WTC11 (cell line): Measurements from ENCODE around the gene OGA. TPM values are rescaled to one million over a fixed set of nuclear protein-coding genes. Genes with fewer than 3 reads are reported as not detected.
A peak's percentile ranks its signal among the peaks of the same experiment; 100 is the strongest.

Experiments used
- ATAC-seq: fragments of 200-7000 bp; cut with Tn5 transposase; 2 replicates; pipeline ENCODE4 v1.10.0; 2021; ENCODE audit warnings: mild to moderate bottlenecking, moderate library complexity
- CTCF ChIA-PET: fragments of 300-600 bp; sonication (Branson Sonifier 250); formaldehyde crosslinking; loops from one replicate; lab custom pipeline; 2021; ENCODE audit warnings: antibody characterized with exemption; lab: Charles Lee
- POLR2A ChIA-PET: fragments of 350-600 bp; sonication (Branson Sonifier 250); formaldehyde crosslinking; loops from one replicate; lab custom pipeline; 2021; ENCODE audit warnings: antibody characterized with exemption; lab: Charles Lee
- DNase-seq: peaks from one replicate; pipeline ENCODE4 v3.0.0; 2021; ENCODE audit warnings: low spot score
- H3K27ac Mint-ChIP-seq: 2 replicates; pipeline ENCODE4 v1.8.0; 2021; ENCODE audit warnings: mixed read lengths
- H3K27me3 Mint-ChIP-seq: 2 replicates; pipeline ENCODE4 v1.8.0; 2021; ENCODE audit warnings: low read depth, mild to moderate bottlenecking, moderate library complexity, mixed read lengths
- H3K36me3 Mint-ChIP-seq: 2 replicates; pipeline ENCODE4 v1.8.0; 2021; ENCODE audit warnings: mixed read lengths
- H3K4me1 Mint-ChIP-seq: 2 replicates; pipeline ENCODE4 v1.8.0; 2022; ENCODE audit warnings: mixed read lengths
- H3K4me3 Mint-ChIP-seq: 2 replicates; pipeline ENCODE4 v1.8.0; 2021; ENCODE audit warnings: mild to moderate bottlenecking, moderate library complexity, mixed read lengths
- H3K9me3 Mint-ChIP-seq: 2 replicates; pipeline ENCODE4 v1.8.0; 2021; ENCODE audit warnings: mixed read lengths
- ATF1 ChIP-seq: sonication (generic); formaldehyde crosslinking; IDR thresholded peaks from 2 replicates; pipeline ENCODE4 v1.8.1; 2023; ENCODE audit warnings: mild to moderate bottlenecking, moderate library complexity, missing genetic modification reagents
- CREB1 ChIP-seq: sonication (generic); formaldehyde crosslinking; IDR thresholded peaks from 2 replicates; pipeline ENCODE4 v1.8.0; 2023; ENCODE audit warnings: mild to moderate bottlenecking, missing genetic modification reagents
- CTCF ChIP-seq: fragments of 200-600 bp; IDR thresholded peaks from 2 replicates; pipeline ENCODE4 v1.8.0; 2022; ENCODE audit warnings: antibody characterized with exemption
- E2F1 ChIP-seq: sonication (generic); formaldehyde crosslinking; IDR thresholded peaks from 2 replicates; pipeline ENCODE4 v1.8.0; 2022; ENCODE audit warnings: mild to moderate bottlenecking, missing genetic modification reagents
- FOXP1 ChIP-seq: sonication (generic); formaldehyde crosslinking; IDR thresholded peaks from 2 replicates; pipeline ENCODE4 v1.8.0; 2022; ENCODE audit warnings: missing genetic modification reagents, mild to moderate bottlenecking, moderate library complexity, borderline replicate concordance
- IRF2 ChIP-seq: sonication (generic); formaldehyde crosslinking; IDR thresholded peaks from 2 replicates; pipeline ENCODE4 v1.8.0; 2022; ENCODE audit warnings: low read depth, missing genetic modification reagents, borderline replicate concordance
- KAT7 ChIP-seq: sonication (generic); formaldehyde crosslinking; IDR thresholded peaks from 2 replicates; pipeline ENCODE4 v1.8.1; 2023; ENCODE audit warnings: missing genetic modification reagents, mild to moderate bottlenecking, borderline replicate concordance
- MXD4 ChIP-seq: fragments of 250-450 bp; sonication (Bioruptor Pico); IDR thresholded peaks from 2 replicates; pipeline ENCODE4 v1.8.0; 2021; ENCODE audit warnings: mild to moderate bottlenecking, moderate library complexity, borderline replicate concordance
- MYBL2 ChIP-seq: sonication (generic); formaldehyde crosslinking; IDR thresholded peaks from 2 replicates; pipeline ENCODE4 v1.8.1; 2023; ENCODE audit warnings: mild to moderate bottlenecking, moderate library complexity, missing genetic modification reagents
- NFATC4 ChIP-seq: fragments of 250-450 bp; sonication (Bioruptor Pico); IDR thresholded peaks from 2 replicates; pipeline ENCODE4 v1.9.0; 2021; ENCODE audit warnings: mild to moderate bottlenecking
- NFYB ChIP-seq: sonication (generic); formaldehyde crosslinking; conservative IDR thresholded peaks from 2 replicates; pipeline ENCODE4 v1.8.0; 2022; ENCODE audit warnings: low read depth, missing genetic modification reagents
- SOX15 ChIP-seq: fragments of 250-450 bp; sonication (Bioruptor Pico); IDR thresholded peaks from 2 replicates; pipeline ENCODE4 v1.9.0; 2021; ENCODE audit warnings: mild to moderate bottlenecking
- ZNF138 ChIP-seq: sonication (generic); formaldehyde crosslinking; conservative IDR thresholded peaks from 2 replicates; pipeline ENCODE4 v1.8.1; 2022; ENCODE audit warnings: mild to moderate bottlenecking, moderate library complexity, missing genetic modification reagents
- ZNF219 ChIP-seq: sonication (generic); formaldehyde crosslinking; IDR thresholded peaks from 2 replicates; pipeline ENCODE4 v1.8.0; 2023; ENCODE audit warnings: missing genetic modification reagents, mild to moderate bottlenecking, borderline replicate concordance
- ZNF232 ChIP-seq: sonication (generic); formaldehyde crosslinking; IDR thresholded peaks from 2 replicates; pipeline ENCODE4 v1.8.0; 2022; ENCODE audit warnings: mild to moderate bottlenecking, missing genetic modification reagents
- ZNF671 ChIP-seq: fragments of 250-450 bp; sonication (Bioruptor Pico); IDR thresholded peaks from 2 replicates; pipeline ENCODE4 v1.8.0; 2021; ENCODE audit warnings: mild to moderate bottlenecking
- total RNA-seq: library from RNA; stranded (reverse); gene quantifications from 3 replicates; pipeline ENCODE4 v1.2.3, GENCODE V29; 2021
- TF ChIP-seq, protein P1 (sequence below): sonication (generic); formaldehyde crosslinking; IDR thresholded peaks from 2 replicates; pipeline ENCODE4 v1.8.0; 2022; ENCODE audit warnings: missing genetic modification reagents
- TF ChIP-seq, protein P2 (sequence below): fragments of 250-450 bp; sonication (Bioruptor Pico); IDR thresholded peaks from 2 replicates; pipeline ENCODE4 v1.9.0; 2021; ENCODE audit warnings: mild to moderate bottlenecking
- TF ChIP-seq, protein P3 (sequence below): sonication (generic); formaldehyde crosslinking; IDR thresholded peaks from 2 replicates; pipeline ENCODE4 v1.8.1; 2022; ENCODE audit warnings: mild to moderate bottlenecking, moderate library complexity, missing genetic modification reagents
- TF ChIP-seq, protein P4 (sequence below): sonication (generic); formaldehyde crosslinking; IDR thresholded peaks from 2 replicates; pipeline ENCODE4 v1.8.1; 2023; ENCODE audit warnings: mild to moderate bottlenecking, missing genetic modification reagents

Gene OGA
- total RNA-seq, 1 experiment from 2014 or later, result 111 TPM

DNA sequence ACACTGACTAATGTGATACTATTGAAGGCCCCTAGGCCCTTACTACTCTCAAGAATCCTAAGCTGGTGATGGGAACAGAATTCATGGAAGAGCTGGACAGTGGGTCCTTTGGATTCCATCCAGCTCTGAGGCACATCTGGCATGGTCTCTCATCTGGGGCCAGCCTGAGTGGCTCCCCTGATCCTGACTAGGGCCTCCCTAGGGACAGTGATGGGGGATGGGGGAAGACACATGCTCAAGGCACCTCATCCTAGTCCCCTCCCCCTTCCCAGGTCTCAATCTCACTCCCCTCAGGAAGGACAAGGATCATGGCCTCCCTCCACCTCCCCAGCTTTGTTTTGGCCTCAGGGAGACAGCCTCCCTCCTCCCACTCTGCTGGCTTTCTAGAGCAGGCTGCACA lies 23.6 kb upstream of the OGA start:
- Mint-ChIP-seq H3K27me3 (peaks cover 25% of the 10 kb centered on the region), H3K4me3 (peak overlapping the region; percentile 91; the same call in 1 of the 2 replicates), H3K27ac (no peak overlapping the region), H3K4me1 (peaks cover 37% of the 10 kb centered on the region), H3K9me3 (no peaks in the 10 kb centered on the region), H3K36me3 (no peaks in the 10 kb centered on the region)
- ChIA-PET POLR2A (interaction anchor here (0.5 to 2.7 kb wide), 3 partner anchors 24 to 166 kb away, joined by 3 to 34 read pairs (median 4); partner anchors contain the start of gene OGA), CTCF (interaction anchor here (0.7 to 5.5 kb wide), 51 partner anchors 8 to 879 kb away, joined by 3 to 304 read pairs (median 8); partner anchors contain the start of genes ARMH3, HPS6, NOLC1 and NPM3)
- ATAC-seq (no peak), DNase-seq (no peak)
- TF ChIP-seq KAT7 (no peak), CREB1 (CRISPR knock-in tag) (no peak), ATF1 (CRISPR knock-in tag) (no peak), NFATC4 (CRISPR knock-in tag) (no peak), MYBL2 (CRISPR knock-in tag) (no peak), NFYB (CRISPR knock-in tag) (no peak), MXD4 (CRISPR knock-in tag) (no peak), CTCF (no peak), ZNF138 (CRISPR knock-in tag) (no peak), SOX15 (CRISPR knock-in tag) (no peak), IRF2 (CRISPR knock-in tag) (no peak), ZNF232 (no peak), FOXP1 (CRISPR knock-in tag) (no peak)
- TF ChIP-seq, protein P1, sequence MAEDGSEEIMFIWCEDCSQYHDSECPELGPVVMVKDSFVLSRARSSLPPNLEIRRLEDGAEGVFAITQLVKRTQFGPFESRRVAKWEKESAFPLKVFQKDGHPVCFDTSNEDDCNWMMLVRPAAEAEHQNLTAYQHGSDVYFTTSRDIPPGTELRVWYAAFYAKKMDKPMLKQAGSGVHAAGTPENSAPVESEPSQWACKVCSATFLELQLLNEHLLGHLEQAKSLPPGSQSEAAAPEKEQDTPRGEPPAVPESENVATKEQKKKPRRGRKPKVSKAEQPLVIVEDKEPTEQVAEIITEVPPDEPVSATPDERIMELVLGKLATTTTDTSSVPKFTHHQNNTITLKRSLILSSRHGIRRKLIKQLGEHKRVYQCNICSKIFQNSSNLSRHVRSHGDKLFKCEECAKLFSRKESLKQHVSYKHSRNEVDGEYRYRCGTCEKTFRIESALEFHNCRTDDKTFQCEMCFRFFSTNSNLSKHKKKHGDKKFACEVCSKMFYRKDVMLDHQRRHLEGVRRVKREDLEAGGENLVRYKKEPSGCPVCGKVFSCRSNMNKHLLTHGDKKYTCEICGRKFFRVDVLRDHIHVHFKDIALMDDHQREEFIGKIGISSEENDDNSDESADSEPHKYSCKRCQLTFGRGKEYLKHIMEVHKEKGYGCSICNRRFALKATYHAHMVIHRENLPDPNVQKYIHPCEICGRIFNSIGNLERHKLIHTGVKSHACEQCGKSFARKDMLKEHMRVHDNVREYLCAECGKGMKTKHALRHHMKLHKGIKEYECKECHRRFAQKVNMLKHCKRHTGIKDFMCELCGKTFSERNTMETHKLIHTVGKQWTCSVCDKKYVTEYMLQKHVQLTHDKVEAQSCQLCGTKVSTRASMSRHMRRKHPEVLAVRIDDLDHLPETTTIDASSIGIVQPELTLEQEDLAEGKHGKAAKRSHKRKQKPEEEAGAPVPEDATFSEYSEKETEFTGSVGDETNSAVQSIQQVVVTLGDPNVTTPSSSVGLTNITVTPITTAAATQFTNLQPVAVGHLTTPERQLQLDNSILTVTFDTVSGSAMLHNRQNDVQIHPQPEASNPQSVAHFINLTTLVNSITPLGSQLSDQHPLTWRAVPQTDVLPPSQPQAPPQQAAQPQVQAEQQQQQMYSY, result no peak
- TF ChIP-seq, protein P2, sequence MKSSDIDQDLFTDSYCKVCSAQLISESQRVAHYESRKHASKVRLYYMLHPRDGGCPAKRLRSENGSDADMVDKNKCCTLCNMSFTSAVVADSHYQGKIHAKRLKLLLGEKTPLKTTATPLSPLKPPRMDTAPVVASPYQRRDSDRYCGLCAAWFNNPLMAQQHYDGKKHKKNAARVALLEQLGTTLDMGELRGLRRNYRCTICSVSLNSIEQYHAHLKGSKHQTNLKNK (CRISPR knock-in tag), result no peak
- TF ChIP-seq, protein P3, sequence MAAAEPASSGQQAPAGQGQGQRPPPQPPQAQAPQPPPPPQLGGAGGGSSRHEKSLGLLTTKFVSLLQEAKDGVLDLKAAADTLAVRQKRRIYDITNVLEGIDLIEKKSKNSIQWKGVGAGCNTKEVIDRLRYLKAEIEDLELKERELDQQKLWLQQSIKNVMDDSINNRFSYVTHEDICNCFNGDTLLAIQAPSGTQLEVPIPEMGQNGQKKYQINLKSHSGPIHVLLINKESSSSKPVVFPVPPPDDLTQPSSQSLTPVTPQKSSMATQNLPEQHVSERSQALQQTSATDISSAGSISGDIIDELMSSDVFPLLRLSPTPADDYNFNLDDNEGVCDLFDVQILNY, result no peak

- Mint-ChIP-seq H3K36me3 (no peaks in the 10 kb centered on the region), H3K9me3 (no peaks in the 10 kb centered on the region), H3K4me1 (peaks cover 38% of the 10 kb centered on the region), H3K27ac (peak overlapping the region; percentile 79; the same call in 1 of the 2 replicates), H3K4me3 (peak overlapping the region; percentile 91), H3K27me3 (peaks cover 25% of the 10 kb centered on the region)
- peak; percentile 54 for ATAC-seq
- peak; percentile 94 for DNase-seq
- POLR2A ChIA-PET, result interaction anchor here (0.5 to 2.7 kb wide), 12 partner anchors 9 to 1372 kb away, joined by 3 to 34 read pairs (median 3); partner anchors contain the start of gene OGA
- CTCF ChIA-PET, result interaction anchor here (0.5 to 5.5 kb wide), 101 partner anchors 9 to 880 kb away, joined by 3 to 304 read pairs (median 5); partner anchors contain the start of genes ARMH3, DPCD, GBF1 and HPS6
- TF ChIP-seq, protein P1, result peak; percentile 21; the same call in 1 of the 2 replicates
- no peak for TF ChIP-seq E2F1 (CRISPR knock-in tag)
- TF ChIP-seq, protein P4, sequence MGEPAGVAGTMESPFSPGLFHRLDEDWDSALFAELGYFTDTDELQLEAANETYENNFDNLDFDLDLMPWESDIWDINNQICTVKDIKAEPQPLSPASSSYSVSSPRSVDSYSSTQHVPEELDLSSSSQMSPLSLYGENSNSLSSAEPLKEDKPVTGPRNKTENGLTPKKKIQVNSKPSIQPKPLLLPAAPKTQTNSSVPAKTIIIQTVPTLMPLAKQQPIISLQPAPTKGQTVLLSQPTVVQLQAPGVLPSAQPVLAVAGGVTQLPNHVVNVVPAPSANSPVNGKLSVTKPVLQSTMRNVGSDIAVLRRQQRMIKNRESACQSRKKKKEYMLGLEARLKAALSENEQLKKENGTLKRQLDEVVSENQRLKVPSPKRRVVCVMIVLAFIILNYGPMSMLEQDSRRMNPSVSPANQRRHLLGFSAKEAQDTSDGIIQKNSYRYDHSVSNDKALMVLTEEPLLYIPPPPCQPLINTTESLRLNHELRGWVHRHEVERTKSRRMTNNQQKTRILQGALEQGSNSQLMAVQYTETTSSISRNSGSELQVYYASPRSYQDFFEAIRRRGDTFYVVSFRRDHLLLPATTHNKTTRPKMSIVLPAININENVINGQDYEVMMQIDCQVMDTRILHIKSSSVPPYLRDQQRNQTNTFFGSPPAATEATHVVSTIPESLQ (CRISPR knock-in tag), result no peak
- 0 out of 2 replicates have a peak, but pooled peaks have one; percentile 66 for TF ChIP-seq ZNF219 (CRISPR knock-in tag)
- no peak for TF ChIP-seq CREB1 (CRISPR knock-in tag)
- TF ChIP-seq ZNF671 (CRISPR knock-in tag), result no peak
These were observed 22.7 kb upstream of the OGA start for GRCh38 chr10:101840741-101841453.
